OCI-LY7 (cell line): Measurements from ENCODE around the gene RPS6KA2. TPM values are rescaled to one million over a fixed set of nuclear protein-coding genes. Genes with fewer than 3 reads are reported as not detected.

Experiments used
- BruUV-seq: library from RNA; stranded (reverse); fragments of 400-500 nt; replicated peaks from 2 replicates; lab custom pipeline; 2021; lab: Mats Ljungman, UMichigan
- CTCF ChIA-PET: fragments of 300-600 bp; sonication (Branson Sonifier 250); formaldehyde crosslinking; loops from one replicate; lab custom pipeline; 2022; ENCODE audit warnings: antibody characterized with exemption; ENCODE audit not compliant: unreplicated experiment; lab: Charles Lee
- POLR2A ChIA-PET: fragments of 300-600 bp; sonication (Branson Sonifier 250); formaldehyde crosslinking; loops from one replicate; lab custom pipeline; 2022; ENCODE audit warnings: antibody characterized with exemption; lab: Charles Lee
- DNase-seq: peaks from one replicate; pipeline ENCODE4 v3.0.0-alpha.2; 2015; ENCODE audit warnings: low spot score
- H2AFZ ChIP-seq: fragments of 200-600 bp; sonication (generic), shearing (Covaris generic); 2 replicates; pipeline ENCODE4 v1.6.1; 2014; ENCODE audit warnings: mild to moderate bottlenecking, antibody characterized with exemption, low read length, moderate library complexity
- H3K27ac ChIP-seq: fragments of 200-600 bp; sonication (generic); 2 replicates; pipeline ENCODE4 v1.5.1; 2014; ENCODE audit warnings: mixed run types, low read depth, mild to moderate bottlenecking, moderate library complexity, low read length, inconsistent platforms; ENCODE audit not compliant: poor library complexity, severe bottlenecking
- H3K36me3 ChIP-seq: fragments of 200-600 bp; sonication (generic); 2 replicates; pipeline ENCODE4 v1.6.1; 2014; ENCODE audit warnings: mild to moderate bottlenecking, antibody characterized with exemption, low read length, moderate library complexity, mixed read lengths; ENCODE audit not compliant: insufficient read depth
- H3K4me1 ChIP-seq: fragments of 200-600 bp; sonication (generic); 2 replicates; pipeline ENCODE4 v1.5.1; 2014; ENCODE audit warnings: mild to moderate bottlenecking, low read length; ENCODE audit not compliant: insufficient read depth, poor library complexity, severe bottlenecking
- H3K4me2 ChIP-seq: fragments of 200-600 bp; sonication (generic); 2 replicates; pipeline ENCODE4 v1.6.1; 2014; ENCODE audit warnings: mild to moderate bottlenecking, low read length
- H3K4me3 ChIP-seq: fragments of 200-600 bp; sonication (generic); 2 replicates; pipeline ENCODE4 v1.5.1; 2014; ENCODE audit warnings: mild to moderate bottlenecking, low read depth, low read length; ENCODE audit not compliant: poor library complexity, severe bottlenecking
- H3K79me2 ChIP-seq: fragments of 200-600 bp; sonication (generic); 2 replicates; pipeline ENCODE4 v1.6.1; 2016; ENCODE audit warnings: low read depth, mild to moderate bottlenecking, low read length, moderate library complexity, mixed read lengths; ENCODE audit not compliant: insufficient read depth
- H3K9me2 ChIP-seq: fragments of 200-600 bp; sonication (generic); 2 replicates; pipeline ENCODE4 v1.6.1; 2016; ENCODE audit warnings: mild to moderate bottlenecking, low read length, mixed read lengths; ENCODE audit not compliant: insufficient read depth
- H3K9me3 ChIP-seq: fragments of 200-600 bp; sonication (generic); 2 replicates; pipeline ENCODE4 v1.6.1; 2014; ENCODE audit warnings: mild to moderate bottlenecking, mixed run types, low read length, mixed read lengths
- H4K20me1 ChIP-seq: fragments of 200-600 bp; sonication (generic); 2 replicates; pipeline ENCODE4 v1.6.1; 2014; ENCODE audit warnings: mild to moderate bottlenecking, antibody characterized with exemption, low read length, moderate library complexity, mixed read lengths; ENCODE audit not compliant: insufficient read depth
- EZH2phosphoT487 ChIP-seq: fragments of 200-600 bp; sonication (generic); IDR thresholded peaks from 2 replicates; pipeline ENCODE4 v1.6.1; 2018; ENCODE audit warnings: low read depth, borderline replicate concordance, mild to moderate bottlenecking, mixed run types, antibody characterized with exemption, low read length, moderate library complexity, mixed read lengths
- intact Hi-C: fragments of 100-400 bp; cut with micrococcal nuclease; formaldehyde crosslinking; loops from one replicate; pipeline ENCODE4 v1.10.0; 2022; ENCODE audit not compliant: unreplicated experiment
- total RNA-seq, 2 experiments: library from RNA; depleted of rRNA in 1 of 2; stranded (reverse); fragments of >200 nt in 1 of 2; shearing (Covaris generic) in 1 of 2; gene quantifications; 2 replicates each; pipeline ENCODE4 v1.2.3, GENCODE V29; 2014 to 2022
- TF ChIP-seq, protein P1 (sequence below): fragments of 200-600 bp; sonication (generic); conservative IDR thresholded peaks from 2 replicates; pipeline ENCODE4 v1.5.1; 2014; ENCODE audit warnings: mild to moderate bottlenecking, antibody characterized with exemption, low read length, moderate library complexity, mixed read lengths

The RPS6KA2 gene
- total RNA-seq, 2 experiments from 2014 or later: 0.69 to 1.9 TPM

DNA sequence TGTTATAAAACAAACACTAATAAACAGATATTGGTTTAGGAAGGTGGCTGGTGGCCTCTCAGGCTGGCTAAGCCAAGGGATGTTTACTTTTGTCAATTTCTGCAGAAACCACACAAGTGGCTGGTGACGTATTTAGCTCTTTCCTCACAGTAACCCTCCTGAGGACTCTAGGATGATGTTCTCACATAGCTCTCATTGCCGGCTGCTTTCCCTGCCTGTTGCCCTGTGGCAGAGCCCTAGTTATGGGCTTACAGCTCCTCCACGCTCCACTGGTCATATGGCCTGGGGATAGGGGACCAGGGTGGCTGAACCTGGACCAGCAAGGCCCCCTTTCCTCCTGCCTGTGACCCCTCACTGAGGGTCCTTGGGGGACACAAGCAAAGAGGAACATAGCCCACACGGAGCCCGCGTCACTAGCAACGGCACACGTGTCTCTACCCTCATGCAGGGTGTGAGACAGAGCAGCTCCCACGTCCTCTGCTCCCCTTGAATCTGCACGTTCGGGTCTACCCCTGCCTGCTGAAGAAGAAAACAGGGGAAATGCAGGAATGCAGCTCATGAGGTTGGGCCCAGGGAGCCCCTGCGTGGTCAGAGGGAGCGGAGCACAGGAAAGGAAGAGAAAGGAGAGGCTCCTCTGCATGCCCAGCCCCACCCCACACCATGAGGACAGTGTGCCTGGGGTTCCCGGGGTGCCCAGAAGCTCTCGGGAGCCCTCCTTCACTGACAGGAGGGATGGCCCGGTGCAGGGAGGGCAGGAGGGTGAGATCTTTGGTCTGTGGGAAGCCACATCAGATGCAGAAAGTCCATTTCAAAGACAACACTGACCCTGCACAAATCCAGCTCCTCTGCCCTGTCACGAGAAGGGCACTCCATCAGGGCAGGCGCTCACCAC, 54.4 kb downstream of the RPS6KA2 start:
- intact Hi-C loops: no loop called here
- Histone ChIP-seq H3K27ac (no peak overlapping the region), H3K4me2 (no peak overlapping the region), H3K36me3 (no peaks in the 10 kb centered on the region), H3K79me2 (no peaks in the 10 kb centered on the region), H3K9me3 (no peaks in the 10 kb centered on the region), H3K9me2 (no peaks in the 10 kb centered on the region), H2AFZ (no peak overlapping the region), H3K4me1 (no peaks in the 10 kb centered on the region), H3K4me3 (no peak overlapping the region), H4K20me1 (no peaks in the 10 kb centered on the region)
- no TSS peak for BruUV-seq
- TF ChIP-seq EZH2phosphoT487: no peak
- TF ChIP-seq, protein P1, sequence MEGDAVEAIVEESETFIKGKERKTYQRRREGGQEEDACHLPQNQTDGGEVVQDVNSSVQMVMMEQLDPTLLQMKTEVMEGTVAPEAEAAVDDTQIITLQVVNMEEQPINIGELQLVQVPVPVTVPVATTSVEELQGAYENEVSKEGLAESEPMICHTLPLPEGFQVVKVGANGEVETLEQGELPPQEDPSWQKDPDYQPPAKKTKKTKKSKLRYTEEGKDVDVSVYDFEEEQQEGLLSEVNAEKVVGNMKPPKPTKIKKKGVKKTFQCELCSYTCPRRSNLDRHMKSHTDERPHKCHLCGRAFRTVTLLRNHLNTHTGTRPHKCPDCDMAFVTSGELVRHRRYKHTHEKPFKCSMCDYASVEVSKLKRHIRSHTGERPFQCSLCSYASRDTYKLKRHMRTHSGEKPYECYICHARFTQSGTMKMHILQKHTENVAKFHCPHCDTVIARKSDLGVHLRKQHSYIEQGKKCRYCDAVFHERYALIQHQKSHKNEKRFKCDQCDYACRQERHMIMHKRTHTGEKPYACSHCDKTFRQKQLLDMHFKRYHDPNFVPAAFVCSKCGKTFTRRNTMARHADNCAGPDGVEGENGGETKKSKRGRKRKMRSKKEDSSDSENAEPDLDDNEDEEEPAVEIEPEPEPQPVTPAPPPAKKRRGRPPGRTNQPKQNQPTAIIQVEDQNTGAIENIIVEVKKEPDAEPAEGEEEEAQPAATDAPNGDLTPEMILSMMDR: no peak
- ChIA-PET POLR2A (no interaction called here), CTCF (no interaction called here)
- no peak for DNase-seq

DNA sequence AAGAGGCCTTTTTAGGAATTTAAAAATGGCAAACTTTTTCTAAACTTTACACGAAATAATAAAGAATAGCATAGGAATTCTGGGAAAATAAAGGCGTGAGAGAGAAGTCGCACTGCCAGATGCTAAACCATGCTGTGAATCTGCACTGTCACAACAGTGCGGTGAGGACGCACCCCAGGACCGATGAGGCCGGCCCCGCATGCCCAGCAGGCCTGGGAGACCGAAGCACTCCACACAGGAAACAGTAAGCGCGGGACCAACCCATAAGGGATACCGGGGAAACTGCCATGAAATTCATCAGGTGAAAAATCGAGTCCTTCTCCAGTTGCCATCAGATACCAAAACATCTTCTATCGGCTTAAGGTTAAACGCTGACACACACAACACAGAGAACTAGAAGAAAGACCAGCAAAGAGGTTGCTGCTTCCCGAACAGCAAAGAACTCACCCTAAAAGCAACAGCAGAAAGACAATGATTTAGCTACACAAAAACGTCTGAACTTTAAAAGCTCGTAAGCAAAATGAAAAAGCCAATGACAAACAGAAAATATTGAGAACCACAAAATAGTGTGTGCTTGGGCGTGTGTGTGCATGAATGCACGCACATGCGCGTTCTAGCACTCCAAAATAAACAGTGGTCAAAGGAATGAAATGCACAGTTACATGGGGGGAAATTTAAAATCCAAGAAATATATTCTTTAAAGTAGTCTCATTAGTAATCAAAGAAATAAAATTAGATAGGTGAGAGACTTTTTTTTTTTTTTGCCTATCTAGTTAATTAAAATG, 55.9 kb downstream of the RPS6KA2 start:
- no TSS peak for BruUV-seq
- no peak for DNase-seq
- Histone ChIP-seq H3K4me1 (no peaks in the 10 kb centered on the region), H3K79me2 (no peaks in the 10 kb centered on the region), H4K20me1 (no peaks in the 10 kb centered on the region), H3K9me3 (no peaks in the 10 kb centered on the region), H3K9me2 (no peaks in the 10 kb centered on the region), H3K4me3 (no peak overlapping the region), H3K4me2 (no peak overlapping the region), H3K27ac (no peak overlapping the region), H2AFZ (no peak overlapping the region), H3K36me3 (no peaks in the 10 kb centered on the region)
- CTCF ChIA-PET: no interaction called here
- POLR2A ChIA-PET: interaction anchor here (0.7 kb wide), 1 partner anchor 131 kb away, joined by 3 read pairs; no protein-coding TSS in a partner anchor
- TF ChIP-seq EZH2phosphoT487: no peak
- intact Hi-C loops: no loop called here

GRCh38 chr6:166569206-166569605, 57.8 kb downstream of the RPS6KA2 start:
- Histone ChIP-seq H3K9me3 (no peaks in the 10 kb centered on the region), H3K9me2 (no peaks in the 10 kb centered on the region), H3K36me3 (no peaks in the 10 kb centered on the region), H4K20me1 (no peaks in the 10 kb centered on the region), H3K4me1 (no peaks in the 10 kb centered on the region), H3K79me2 (no peaks in the 10 kb centered on the region), H2AFZ (no peak overlapping the region), H3K27ac (no peak overlapping the region), H3K4me3 (no peak overlapping the region), H3K4me2 (no peak overlapping the region)
- no peak for TF ChIP-seq EZH2phosphoT487
- TF ChIP-seq, protein P1: no peak
- CTCF ChIA-PET: no interaction called here
- BruUV-seq: no TSS peak
- POLR2A ChIA-PET: no interaction called here
- DNase-seq: no peak
- intact Hi-C loops: no loop called here
